T-helper 1 cell treated with Interleukin-12 subunit alpha and Interleukin-12 subunit beta and Interleukin-4 antibody, amounts not matched to agents 30 ng/mL and 1 ng/mL, for 36 hours (primary cell): ENCODE results near the gene EYA4. TPM values are rescaled to one million over a fixed set of nuclear protein-coding genes. Genes with fewer than 3 reads are reported as not detected.

Experiments used
- intact Hi-C: fragments of 100-400 bp; cut with micrococcal nuclease; formaldehyde crosslinking; loops from one replicate; pipeline ENCODE4 v1.15.1; 2024
- total RNA-seq: library from RNA; stranded (reverse); gene quantifications from 2 replicates; pipeline ENCODE4 v1.2.3, GENCODE V29; 2022

Gene EYA4
- total RNA-seq, 1 donor from 2014 or later = not detected

GRCh38 chr6:133286765-133287164, 45.6 kb downstream of the EYA4 start:
- intact Hi-C loops = no loop called here

GRCh38 chr6:133288662-133289061, 47.5 kb downstream of the EYA4 start:
- intact Hi-C loops = no loop called here

- intact Hi-C loops = no loop called here
These were observed 48.7 kb downstream of the EYA4 start for GRCh38 chr6:133289733-133290306.

- intact Hi-C loops = no loop called here
These were observed 49.8 kb downstream of the EYA4 start for GRCh38 chr6:133290930-133291329.

DNA sequence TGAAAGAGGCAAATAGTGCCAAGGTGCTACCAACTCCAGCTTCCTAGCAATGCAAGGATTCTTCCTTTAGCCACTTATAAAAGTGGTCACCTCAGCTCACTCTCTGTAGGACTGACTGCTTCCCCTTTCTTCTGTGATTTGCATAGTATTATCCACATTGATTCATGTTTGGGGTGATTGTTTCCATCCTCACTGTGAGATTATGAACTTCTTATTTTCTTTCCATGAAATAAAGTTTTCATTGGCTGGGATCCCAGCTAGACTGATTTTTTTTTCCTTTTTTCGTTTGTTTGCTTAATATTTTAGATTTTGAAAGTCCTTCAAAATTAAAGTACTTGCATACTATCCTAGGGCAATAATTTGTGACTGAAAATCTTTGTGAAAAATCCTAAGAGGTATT, 50.5 kb downstream of the EYA4 start:
- intact Hi-C loops = no loop called here

DNA sequence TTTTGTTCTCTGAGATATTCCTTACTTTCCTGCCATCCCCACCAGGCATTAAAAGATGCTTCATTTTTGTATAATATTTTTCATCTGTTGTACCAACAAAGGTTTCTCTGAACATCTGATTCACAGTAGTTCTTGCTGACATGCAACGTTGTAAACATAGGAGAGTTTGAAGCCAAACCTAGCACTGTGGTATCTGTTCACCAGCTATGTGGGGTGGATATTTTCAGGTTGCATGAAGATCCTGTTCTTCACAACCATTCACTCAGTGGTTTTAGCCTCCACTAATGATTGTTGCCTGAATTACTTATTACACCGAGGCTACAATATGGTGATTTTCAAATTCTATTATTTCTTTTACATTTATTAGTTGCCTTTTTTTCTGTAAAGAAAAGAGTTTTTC, 56.5 kb downstream of the EYA4 start:
- intact Hi-C loops = no loop called here

DNA sequence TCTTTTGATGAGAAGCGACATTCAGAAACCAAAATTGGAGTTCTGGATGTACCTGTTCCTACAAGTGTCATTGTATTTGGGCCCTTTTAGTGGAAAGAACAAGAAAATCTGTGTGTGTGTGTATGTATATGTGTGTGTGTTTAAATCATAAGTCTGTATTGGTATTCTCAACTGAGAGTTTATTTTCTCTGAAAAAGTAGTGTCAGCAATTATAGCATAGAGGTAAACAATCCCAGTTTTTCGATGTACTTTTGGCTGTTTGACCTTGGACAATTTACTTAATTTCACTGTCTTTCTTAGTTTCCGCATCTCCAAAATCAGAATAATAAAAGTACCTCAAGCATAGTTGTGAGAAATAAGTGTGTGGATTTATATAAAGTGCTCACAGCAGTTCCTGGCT, 57.2 kb downstream of the EYA4 start:
- intact Hi-C loops = no loop called here

- intact Hi-C loops = no loop called here
These were observed 57.6 kb downstream of the EYA4 start for GRCh38 chr6:133298801-133299200.

DNA sequence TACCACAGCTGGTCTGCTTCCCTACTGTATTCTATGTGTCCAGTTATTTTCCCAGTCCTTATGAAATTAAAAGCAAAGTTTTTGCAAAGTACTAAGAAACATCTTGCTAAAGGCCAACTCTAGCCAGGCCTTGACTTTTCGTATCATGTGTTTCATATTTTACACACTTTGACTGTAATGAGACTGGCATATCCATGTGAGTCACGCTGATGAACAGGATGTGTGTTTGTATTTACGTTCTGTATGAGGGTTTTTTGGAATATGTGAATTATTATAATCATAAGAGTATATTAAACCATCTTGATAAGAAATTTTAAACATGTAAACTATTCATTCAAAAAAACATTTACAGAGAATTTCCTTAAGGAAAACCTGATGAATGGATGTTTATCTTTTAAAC, 59.7 kb downstream of the EYA4 start:
- intact Hi-C loops = no loop called here

GRCh38 chr6:133301835-133302234, 60.7 kb downstream of the EYA4 start:
- intact Hi-C loops = no loop called here

DNA sequence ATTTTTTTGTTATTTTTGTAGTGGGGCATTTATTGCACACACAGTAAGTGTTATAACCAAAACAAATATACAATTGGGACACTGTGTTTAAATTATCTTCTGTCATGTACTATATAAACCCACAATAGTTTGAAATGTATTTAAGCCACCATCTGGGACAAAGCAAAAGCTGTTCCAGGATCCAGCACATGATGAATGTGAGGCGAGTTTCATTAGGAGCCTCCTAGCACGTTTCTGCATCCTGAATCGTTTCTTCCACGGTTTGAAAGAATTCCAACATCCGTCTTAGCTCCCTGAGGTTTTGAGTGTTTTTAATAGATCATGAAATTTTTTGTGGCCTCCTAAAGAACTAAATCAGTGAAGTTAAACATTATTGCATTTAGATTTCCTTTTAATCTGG, 65.8 kb downstream of the EYA4 start:
- intact Hi-C loops = no loop called here

DNA sequence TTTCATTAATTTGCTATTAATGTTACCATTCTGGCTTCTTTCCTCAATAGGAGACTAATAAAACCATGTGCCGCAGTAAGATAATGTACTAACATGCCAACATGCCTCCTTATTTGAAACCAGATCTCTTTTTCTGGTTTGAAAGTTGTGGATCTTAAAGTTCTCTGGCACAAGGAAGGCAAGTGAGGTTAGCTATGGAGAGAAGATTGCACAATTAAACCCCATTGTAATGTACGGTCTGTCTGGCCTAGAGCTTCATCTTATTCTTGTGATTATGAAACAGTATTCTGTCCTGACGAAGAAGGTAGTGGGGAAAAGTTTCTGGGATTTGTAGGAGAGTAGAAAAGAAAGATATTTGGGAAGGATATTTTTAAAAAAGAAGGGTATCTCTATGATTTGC, 68.4 kb downstream of the EYA4 start:
- intact Hi-C loops = no loop called here

GRCh38 chr6:133312006-133312405, 70.8 kb downstream of the EYA4 start:
- intact Hi-C loops = no loop called here

DNA sequence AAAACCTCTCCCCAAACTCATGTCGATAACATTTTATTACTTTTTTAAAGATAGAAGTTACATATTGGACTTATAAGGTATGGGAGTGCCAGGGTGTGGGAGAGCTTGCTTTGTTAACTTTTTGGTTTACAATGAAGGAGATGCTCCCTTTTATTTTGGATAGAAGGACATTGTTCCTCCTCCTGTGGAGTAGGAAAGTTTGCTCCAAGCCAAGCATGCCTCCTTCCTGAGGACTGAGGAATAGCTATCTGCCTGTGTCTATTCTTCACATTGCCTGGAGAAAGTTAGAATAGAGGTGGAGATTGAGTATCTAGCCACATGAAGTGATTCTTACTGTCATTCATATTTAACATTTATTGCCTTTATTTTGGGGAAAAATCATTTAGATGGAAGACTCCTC, 71.9 kb downstream of the EYA4 start:
- intact Hi-C loops = no loop called here

DNA sequence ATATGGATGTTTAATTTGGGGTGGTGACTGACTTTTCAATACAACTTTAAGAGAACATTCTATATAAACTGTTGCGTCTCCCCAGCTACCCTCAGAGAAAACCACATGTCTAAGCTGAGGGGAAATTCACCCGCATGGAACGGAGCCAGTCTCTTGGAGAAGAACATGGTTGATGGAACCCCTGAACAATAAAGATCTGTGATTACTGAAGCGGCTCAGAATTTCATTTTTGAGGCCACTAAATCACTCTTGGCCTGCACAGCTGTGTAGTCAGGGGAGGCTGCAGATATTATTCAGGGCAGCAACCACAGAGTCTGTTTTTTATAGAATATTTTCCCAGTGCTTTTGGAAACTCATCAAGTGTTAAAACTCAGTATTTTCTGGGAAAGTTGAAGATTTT, 73.8 kb downstream of the EYA4 start:
- intact Hi-C loops = no loop called here

- intact Hi-C loops = no loop called here
These were observed 74.7 kb downstream of the EYA4 start for GRCh38 chr6:133315811-133316210.

- intact Hi-C loops = no loop called here
These were observed 76.5 kb downstream of the EYA4 start for GRCh38 chr6:133317704-133318103.

DNA sequence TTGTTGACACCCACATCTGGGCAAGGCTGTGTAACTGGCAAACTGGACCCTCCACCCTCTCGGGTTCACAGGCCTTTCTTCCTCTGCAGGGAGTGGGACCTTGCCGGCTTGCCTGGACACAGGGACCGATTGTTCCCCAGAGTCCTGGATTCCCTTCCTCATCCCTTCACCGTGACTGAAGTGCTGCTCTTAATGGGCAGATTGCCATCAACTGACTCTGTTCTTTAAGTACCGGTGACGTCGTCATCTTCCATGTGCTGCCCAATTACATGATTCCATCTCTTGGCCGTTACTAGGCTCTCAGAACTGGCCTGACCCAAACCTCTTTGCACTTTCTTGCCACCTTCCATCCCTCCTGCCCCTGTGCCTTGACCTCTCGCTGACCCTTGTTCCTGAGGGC, 85.4 kb downstream of the EYA4 start:
- intact Hi-C loops = no loop called here

- intact Hi-C loops = no loop called here
These were observed 92.7 kb downstream of the EYA4 start for GRCh38 chr6:133333852-133334251.

GRCh38 chr6:133337308-133337707, 96.2 kb downstream of the EYA4 start:
- intact Hi-C loops = no loop called here

DNA sequence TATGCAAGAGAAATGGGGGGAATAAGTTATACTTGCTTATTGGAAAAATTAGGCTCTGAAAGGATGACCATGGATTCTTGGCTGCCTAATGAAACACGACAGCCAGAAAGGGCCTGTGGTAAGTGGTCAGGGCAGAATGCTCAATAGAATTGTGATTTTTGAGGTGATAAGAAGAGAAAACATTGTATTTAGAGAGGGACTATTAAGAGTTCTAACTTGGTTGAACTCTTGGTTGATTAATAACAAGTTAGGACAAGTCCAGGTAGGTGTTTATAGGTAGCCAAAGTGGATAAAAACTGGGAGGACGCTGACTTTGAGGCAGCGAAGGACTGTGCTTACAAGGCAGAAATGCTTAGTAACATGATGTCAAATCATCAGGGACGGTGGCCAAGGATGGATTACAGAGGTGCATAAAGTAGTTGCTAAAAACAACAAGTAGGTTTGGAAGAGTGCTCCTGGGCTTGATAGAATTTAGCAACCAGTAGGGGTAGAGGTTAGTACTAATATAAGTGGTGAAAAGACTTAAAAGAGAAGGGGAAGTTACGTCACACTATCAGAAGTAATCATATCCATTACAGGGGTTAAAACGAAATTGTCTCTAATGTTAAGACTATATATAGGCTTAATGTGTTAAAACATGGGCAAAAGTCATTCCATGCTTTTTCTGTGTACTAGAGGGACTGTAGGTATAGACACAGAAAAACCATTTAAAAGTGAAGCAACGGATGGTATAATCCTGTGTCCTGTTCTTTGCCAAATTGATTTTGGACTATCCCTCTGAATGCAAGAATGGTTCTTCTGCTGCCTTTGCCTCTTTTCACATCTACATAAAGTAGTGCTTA, 98.6 kb downstream of the EYA4 start:
- intact Hi-C loops = no loop called here

DNA sequence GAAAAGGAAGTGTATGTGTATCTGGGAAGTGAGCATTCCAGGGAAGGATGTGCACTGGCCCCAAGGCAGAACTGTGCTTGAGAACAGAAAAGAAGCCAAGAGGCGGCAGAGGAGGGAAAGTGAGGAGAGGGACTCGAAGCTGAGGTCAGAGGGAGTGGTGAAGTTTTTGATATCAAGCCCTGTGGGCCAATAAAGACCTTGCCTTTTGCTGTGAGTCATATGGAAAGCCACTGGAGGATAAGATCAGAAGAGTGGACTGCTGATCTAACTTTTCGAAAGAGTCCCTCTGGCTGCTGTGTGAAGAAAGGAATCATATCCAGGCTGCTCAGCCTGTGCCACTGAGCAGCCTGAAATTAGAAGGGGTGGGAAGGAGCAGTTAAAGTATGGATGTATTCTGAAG, 99.4 kb downstream of the EYA4 start:
- intact Hi-C loops = no loop called here

- intact Hi-C loops = no loop called here
These were observed 100.5 kb downstream of the EYA4 start for GRCh38 chr6:133341607-133342158.
